Activated effector memory CD4-positive, alpha-beta T cell treated with anti-CD3 and anti-CD28 coated beads, Interleukin-2, amount 50 U/mL, for 16 hours (primary cell): ENCODE measurements around the gene SLC16A8.
"Not testable (repeated sequence)": the region's sequence is repeated elsewhere in the genome, so short reads cannot be mapped to it uniquely, and the experiment has no call there.

Source experiments
- DNase-seq: peaks from one replicate; pipeline ENCODE4 v3.0.0-alpha.2; 2020

Gene SLC16A8

GRCh38 chr22:38085501-38085900 lies 1.5 kb upstream of the SLC16A8 start:
- DNase-seq, result no peak

- DNase-seq, result no peak
Observed at GRCh38 chr22:38085056-38085455, 1.1 kb upstream of the SLC16A8 start.

- no peak for DNase-seq
Observed at GRCh38 chr22:38082986-38083710, 836 bp downstream of the SLC16A8 start.

GRCh38 chr22:38081941-38082828 lies 1.8 kb downstream of the SLC16A8 start:
- DNase-seq, result no peak

GRCh38 chr22:38081636-38081940 lies 2.4 kb downstream of the SLC16A8 start:
- no peak for DNase-seq

GRCh38 chr22:38080850-38081635 lies 2.9 kb downstream of the SLC16A8 start:
- no peak for DNase-seq

GRCh38 chr22:38080474-38080849 lies 3.5 kb downstream of the SLC16A8 start:
- DNase-seq, result no peak

- no peak for DNase-seq
Observed at GRCh38 chr22:38079804-38080203, 4.2 kb downstream of the SLC16A8 start.

GRCh38 chr22:38079208-38079607 lies 4.8 kb downstream of the SLC16A8 start:
- DNase-seq, result not testable (repeated sequence)

GRCh38 chr22:38078046-38078840 lies 5.7 kb downstream of the SLC16A8 start:
- no peak for DNase-seq

- DNase-seq, result no peak
Observed at GRCh38 chr22:38077595-38077994, 6.4 kb downstream of the SLC16A8 start.

GRCh38 chr22:38077096-38077495 lies 6.9 kb downstream of the SLC16A8 start:
- DNase-seq, result no peak

- no peak for DNase-seq
Observed at GRCh38 chr22:38075961-38076360, 8.0 kb downstream of the SLC16A8 start.

- DNase-seq, result no peak
Observed at GRCh38 chr22:38075105-38075825, 8.7 kb downstream of the SLC16A8 start.

GRCh38 chr22:38074181-38075104 lies 9.5 kb downstream of the SLC16A8 start:
- no peak for DNase-seq

GRCh38 chr22:38073150-38074130 lies 10.5 kb downstream of the SLC16A8 start:
- no peak for DNase-seq

GRCh38 chr22:38072322-38073149 lies 11.4 kb downstream of the SLC16A8 start:
- no peak for DNase-seq
